Measurements from ENCODE around the gene RBM38.

Gene RBM38

DNA sequence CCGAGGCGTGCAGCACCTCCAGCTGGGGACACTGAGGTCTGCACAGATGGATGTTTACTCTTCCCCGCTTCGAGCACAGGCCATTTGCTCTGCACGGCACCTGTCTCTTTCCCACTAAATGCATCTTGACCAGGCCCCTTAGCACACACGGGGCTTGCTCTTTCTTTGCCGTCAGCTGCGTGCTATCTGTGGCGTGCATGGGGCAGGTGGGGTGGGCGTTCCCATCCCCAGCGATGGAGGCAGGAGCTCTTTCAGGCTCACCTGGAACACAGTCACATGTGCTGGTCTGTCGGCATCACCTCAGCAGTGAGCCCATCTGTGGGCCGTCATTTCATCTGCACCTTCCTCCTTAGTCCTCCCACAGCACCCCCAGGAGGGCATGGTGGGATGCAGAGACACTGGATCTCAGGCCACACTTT, 35.1 kb downstream of the RBM38 start:
- Histone ChIP-seq H3K36me3 (ENCODE audit: control insufficient read depth, insufficient read depth, low read length) (no peaks in the 10 kb centered on the region), H3K27me3 (ENCODE audit: control insufficient read depth, insufficient read depth, low read length) (no peaks in the 10 kb centered on the region), H3K79me2 (no peaks in the 10 kb centered on the region), H3K4me2 (ENCODE audit: low read length) (no peak overlapping the region), H3K9ac (no peak overlapping the region), H3K4me3 (ENCODE audit: low read depth, low read length) (no peak overlapping the region), H3K4me1 (no peaks in the 10 kb centered on the region), H3K27ac (no peak overlapping the region), H3K9me3 (ENCODE audit: control insufficient read depth, low read length) (no peaks in the 10 kb centered on the region), H2AFZ (no peak overlapping the region)
- TF ChIP-seq, protein P1, sequence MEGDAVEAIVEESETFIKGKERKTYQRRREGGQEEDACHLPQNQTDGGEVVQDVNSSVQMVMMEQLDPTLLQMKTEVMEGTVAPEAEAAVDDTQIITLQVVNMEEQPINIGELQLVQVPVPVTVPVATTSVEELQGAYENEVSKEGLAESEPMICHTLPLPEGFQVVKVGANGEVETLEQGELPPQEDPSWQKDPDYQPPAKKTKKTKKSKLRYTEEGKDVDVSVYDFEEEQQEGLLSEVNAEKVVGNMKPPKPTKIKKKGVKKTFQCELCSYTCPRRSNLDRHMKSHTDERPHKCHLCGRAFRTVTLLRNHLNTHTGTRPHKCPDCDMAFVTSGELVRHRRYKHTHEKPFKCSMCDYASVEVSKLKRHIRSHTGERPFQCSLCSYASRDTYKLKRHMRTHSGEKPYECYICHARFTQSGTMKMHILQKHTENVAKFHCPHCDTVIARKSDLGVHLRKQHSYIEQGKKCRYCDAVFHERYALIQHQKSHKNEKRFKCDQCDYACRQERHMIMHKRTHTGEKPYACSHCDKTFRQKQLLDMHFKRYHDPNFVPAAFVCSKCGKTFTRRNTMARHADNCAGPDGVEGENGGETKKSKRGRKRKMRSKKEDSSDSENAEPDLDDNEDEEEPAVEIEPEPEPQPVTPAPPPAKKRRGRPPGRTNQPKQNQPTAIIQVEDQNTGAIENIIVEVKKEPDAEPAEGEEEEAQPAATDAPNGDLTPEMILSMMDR (IDR thresholded peaks at IDR 0.05): no peak

DNA sequence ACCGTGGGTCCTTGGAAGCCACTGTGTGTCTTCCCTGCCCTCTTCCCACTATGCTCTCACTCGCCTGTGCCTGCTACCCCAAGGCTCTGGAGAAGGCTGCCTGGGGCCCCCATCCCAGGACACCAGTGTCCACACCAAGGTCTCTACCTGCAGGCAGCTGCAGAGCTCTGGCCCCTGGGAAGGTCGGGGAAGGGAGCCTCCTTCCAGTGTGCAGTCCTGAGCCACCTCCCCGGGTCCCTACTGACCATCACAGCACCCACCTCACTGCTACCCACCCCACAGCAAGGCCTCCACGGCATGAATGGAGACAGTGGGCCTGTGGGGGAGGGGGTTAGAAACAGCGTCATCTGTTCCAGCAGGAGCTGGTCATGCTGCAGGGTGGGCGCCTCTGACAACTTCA, 35.6 kb downstream of the RBM38 start:
- H3K9me3 ChIP-seq (ENCODE audit: control insufficient read depth, low read length): no peaks in the 10 kb centered on the region
- no peaks in the 10 kb centered on the region for H3K36me3 ChIP-seq (ENCODE audit: control insufficient read depth, insufficient read depth, low read length)
- TF ChIP-seq, protein P1 (IDR thresholded peaks at IDR 0.05): no peak

DNA sequence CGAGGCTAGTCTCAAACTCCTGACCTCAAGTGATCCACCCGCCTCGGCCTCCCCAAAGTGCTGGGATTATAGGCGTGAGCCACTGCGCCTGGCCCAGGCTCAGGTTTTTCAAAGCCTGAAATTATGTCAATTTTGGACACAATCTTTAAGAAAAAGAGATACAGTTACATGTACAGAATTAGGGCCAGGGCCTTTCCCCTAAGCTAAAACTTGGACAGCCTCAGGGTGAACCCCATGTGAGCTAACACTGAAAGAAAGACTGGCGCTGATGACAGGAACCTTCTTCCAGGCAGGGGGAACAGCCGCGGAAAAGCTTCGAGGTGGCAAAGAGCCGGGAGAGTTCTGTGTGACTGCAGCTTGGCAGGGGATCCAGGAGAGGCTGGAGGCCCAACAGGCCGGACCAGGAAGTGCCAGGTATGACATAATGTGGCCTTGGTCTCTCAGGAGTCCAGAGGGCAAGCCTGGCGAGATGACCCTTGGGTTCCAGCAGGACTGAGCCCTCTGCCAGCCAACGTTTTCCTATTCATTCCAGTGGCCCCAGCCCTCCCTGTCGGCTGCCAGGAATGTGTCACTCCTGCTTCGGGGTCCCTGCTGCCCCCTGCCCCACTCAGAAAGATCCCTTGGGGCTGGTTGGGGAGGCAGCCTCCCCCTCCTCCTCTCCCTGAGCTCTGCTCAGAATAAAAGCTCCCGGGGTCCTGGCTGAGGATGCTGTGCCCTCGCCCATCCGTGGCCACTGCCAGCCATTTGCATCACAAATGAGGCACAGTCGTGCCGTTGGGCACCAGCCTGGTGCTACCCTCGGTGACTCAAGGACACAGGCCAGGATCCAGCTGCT, 37.3 kb downstream of the RBM38 start:
- Histone ChIP-seq H3K9me3 (ENCODE audit: control insufficient read depth, low read length) (no peaks in the 10 kb centered on the region), H3K4me2 (ENCODE audit: low read length) (no peak overlapping the region), H2AFZ (no peak overlapping the region), H3K27me3 (ENCODE audit: control insufficient read depth, insufficient read depth, low read length) (no peaks in the 10 kb centered on the region), H3K79me2 (no peaks in the 10 kb centered on the region), H3K4me3 (ENCODE audit: low read depth, low read length) (no peak overlapping the region), H3K27ac (no peak overlapping the region), H3K9ac (no peak overlapping the region), H3K36me3 (ENCODE audit: control insufficient read depth, insufficient read depth, low read length) (no peaks in the 10 kb centered on the region), H3K4me1 (no peaks in the 10 kb centered on the region)
- TF ChIP-seq, protein P1 (IDR thresholded peaks at IDR 0.05): no peak

More for the DNA sequence above, 35.6 kb downstream of the RBM38 start:
- Histone ChIP-seq H3K4me1 (no peaks in the 10 kb centered on the region), H3K4me3 (ENCODE audit: low read depth, low read length) (no peak overlapping the region), H3K9ac (no peak overlapping the region), H3K27me3 (ENCODE audit: control insufficient read depth, insufficient read depth, low read length) (no peaks in the 10 kb centered on the region), H3K79me2 (no peaks in the 10 kb centered on the region), H3K4me2 (ENCODE audit: low read length) (no peak overlapping the region), H3K27ac (no peak overlapping the region), H2AFZ (no peak overlapping the region)

DNA sequence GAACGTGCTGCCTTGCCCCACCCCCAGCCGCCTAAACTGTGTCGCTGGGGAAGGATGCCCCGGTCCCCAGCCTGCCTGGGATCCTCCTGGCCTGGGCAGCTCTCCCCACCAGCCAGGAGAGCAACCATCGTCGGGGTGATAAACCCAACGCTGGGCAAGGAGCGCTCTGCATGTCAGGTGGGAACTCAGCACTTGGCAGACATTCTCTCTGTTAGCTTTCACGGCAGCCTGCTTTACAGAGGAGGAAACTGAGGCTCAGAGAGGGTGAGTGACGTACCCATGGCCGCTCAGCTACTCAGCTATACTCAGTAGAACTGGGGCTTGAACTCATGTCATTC, 37.9 kb downstream of the RBM38 start:
- H3K4me3 ChIP-seq (ENCODE audit: low read depth, low read length): no peak overlapping the region
- H3K79me2 ChIP-seq: no peaks in the 10 kb centered on the region
- no peak overlapping the region for H3K27ac ChIP-seq
- H2AFZ ChIP-seq: no peak overlapping the region
- H3K9me3 ChIP-seq (ENCODE audit: control insufficient read depth, low read length): no peaks in the 10 kb centered on the region
- no peak overlapping the region for H3K4me2 ChIP-seq (ENCODE audit: low read length)
- TF ChIP-seq, protein P1 (IDR thresholded peaks at IDR 0.05): no peak
- H3K4me1 ChIP-seq: no peaks in the 10 kb centered on the region
- no peak overlapping the region for H3K9ac ChIP-seq
- no peaks in the 10 kb centered on the region for H3K36me3 ChIP-seq (ENCODE audit: control insufficient read depth, insufficient read depth, low read length)
- H3K27me3 ChIP-seq (ENCODE audit: control insufficient read depth, insufficient read depth, low read length): no peaks in the 10 kb centered on the region

Measured in parathyroid adenoma (tissue), 2 donors.